ENCODE data around the gene DNAH11. TPM values are rescaled to one million over a fixed set of nuclear protein-coding genes. Genes with fewer than 3 reads are reported as not detected.

Gene DNAH11
- total RNA-seq, 1 experiment from 2014 or later: 0.91 TPM

DNA sequence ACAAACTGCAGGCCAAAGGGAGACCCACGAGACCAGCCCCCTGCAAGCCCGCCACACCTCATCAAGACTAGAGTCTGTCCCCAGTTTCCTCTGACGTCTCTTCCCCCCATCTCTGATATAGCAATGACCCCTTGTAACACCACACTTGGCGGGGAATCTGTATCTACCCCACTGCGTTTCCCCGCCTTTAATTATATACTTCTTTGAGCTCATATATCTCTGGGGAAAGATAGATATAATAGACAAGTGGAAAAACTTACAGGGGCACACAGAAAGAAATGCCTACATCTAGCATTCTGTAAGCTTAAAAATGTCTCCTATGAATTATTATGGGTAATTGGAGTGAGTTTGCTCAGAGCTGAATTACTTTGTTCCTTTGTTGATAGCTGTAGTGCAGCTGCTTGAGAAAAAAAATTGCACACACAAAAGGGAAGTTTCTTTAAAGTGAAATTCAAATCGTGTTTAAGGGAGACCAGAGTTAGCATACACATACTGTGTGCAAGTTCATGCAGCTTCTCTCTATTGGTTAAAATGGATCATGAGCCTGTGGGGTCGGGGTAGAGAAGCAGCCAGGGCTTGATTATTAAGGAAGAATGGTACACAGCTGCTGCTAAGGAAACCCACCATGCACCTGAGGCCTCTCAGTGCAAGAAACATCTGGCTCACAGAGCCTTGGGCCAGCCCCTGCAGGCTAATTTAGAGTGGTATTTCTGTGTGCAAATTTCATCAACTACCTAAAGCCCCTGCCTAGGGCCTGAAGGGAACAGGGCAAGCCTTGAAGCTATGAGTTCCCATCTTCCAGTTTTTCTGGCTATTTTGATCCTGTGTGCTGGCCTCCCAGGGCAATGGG is 370.3 kb downstream of the DNAH11 start:
- DNase-seq (ENCODE audit: unreplicated experiment): no peak
- BruUV-seq (replicated peaks): no TSS peak
- no peak overlapping the region for H3K27ac Mint-ChIP-seq (ENCODE audit: low read depth, unreplicated experiment)
- no peak overlapping the region for H3K4me3 Mint-ChIP-seq (ENCODE audit: unreplicated experiment)
- ChIA-PET POLR2A (interaction anchor here (1.5 kb wide), 1 partner anchor 32 kb away, joined by 5 read pairs; the partner anchor contains the start of gene CDCA7L), CTCF (interaction anchor here (0.6 to 1.5 kb wide), 3 partner anchors 12 to 916 kb away, joined by 3 to 5 read pairs (median 5); no protein-coding TSS in a partner anchor)
- H3K27me3 Mint-ChIP-seq (ENCODE audit: insufficient read depth, unreplicated experiment): no peaks in the 10 kb centered on the region
- H3K36me3 Mint-ChIP-seq (ENCODE audit: insufficient read depth, unreplicated experiment): peaks cover 38% of the 10 kb centered on the region
- TF ChIP-seq, protein P1, sequence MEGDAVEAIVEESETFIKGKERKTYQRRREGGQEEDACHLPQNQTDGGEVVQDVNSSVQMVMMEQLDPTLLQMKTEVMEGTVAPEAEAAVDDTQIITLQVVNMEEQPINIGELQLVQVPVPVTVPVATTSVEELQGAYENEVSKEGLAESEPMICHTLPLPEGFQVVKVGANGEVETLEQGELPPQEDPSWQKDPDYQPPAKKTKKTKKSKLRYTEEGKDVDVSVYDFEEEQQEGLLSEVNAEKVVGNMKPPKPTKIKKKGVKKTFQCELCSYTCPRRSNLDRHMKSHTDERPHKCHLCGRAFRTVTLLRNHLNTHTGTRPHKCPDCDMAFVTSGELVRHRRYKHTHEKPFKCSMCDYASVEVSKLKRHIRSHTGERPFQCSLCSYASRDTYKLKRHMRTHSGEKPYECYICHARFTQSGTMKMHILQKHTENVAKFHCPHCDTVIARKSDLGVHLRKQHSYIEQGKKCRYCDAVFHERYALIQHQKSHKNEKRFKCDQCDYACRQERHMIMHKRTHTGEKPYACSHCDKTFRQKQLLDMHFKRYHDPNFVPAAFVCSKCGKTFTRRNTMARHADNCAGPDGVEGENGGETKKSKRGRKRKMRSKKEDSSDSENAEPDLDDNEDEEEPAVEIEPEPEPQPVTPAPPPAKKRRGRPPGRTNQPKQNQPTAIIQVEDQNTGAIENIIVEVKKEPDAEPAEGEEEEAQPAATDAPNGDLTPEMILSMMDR (IDR thresholded peaks at IDR 0.05; ENCODE audit: unreplicated experiment): no peak
- intact Hi-C loops (cut with micrococcal nuclease): no loop called here
- H3K9me3 Mint-ChIP-seq (ENCODE audit: unreplicated experiment): no peaks in the 10 kb centered on the region
- H3K4me1 Mint-ChIP-seq (ENCODE audit: insufficient read depth, unreplicated experiment): peaks cover 5% of the 10 kb centered on the region

GRCh38 chr7:21914671-21915070 is 371.8 kb downstream of the DNAH11 start:
- BruUV-seq (replicated peaks): no TSS peak
- H3K4me1 Mint-ChIP-seq (ENCODE audit: insufficient read depth, unreplicated experiment): peaks cover 5% of the 10 kb centered on the region
- ChIA-PET CTCF (interaction anchor here (0.9 kb wide), 1 partner anchor 9 kb away, joined by 4 read pairs; no protein-coding TSS in a partner anchor), POLR2A (no interaction called here)
- intact Hi-C loops (cut with micrococcal nuclease): no loop called here
- TF ChIP-seq, protein P1 (IDR thresholded peaks at IDR 0.05; ENCODE audit: unreplicated experiment): no peak
- no peaks in the 10 kb centered on the region for H3K27me3 Mint-ChIP-seq (ENCODE audit: insufficient read depth, unreplicated experiment)
- H3K27ac Mint-ChIP-seq (ENCODE audit: low read depth, unreplicated experiment): no peak overlapping the region
- no peak overlapping the region for H3K4me3 Mint-ChIP-seq (ENCODE audit: unreplicated experiment)
- DNase-seq (ENCODE audit: unreplicated experiment): no peak
- peaks cover 23% of the 10 kb centered on the region for H3K36me3 Mint-ChIP-seq (ENCODE audit: insufficient read depth, unreplicated experiment)
- no peaks in the 10 kb centered on the region for H3K9me3 Mint-ChIP-seq (ENCODE audit: unreplicated experiment)

DNA sequence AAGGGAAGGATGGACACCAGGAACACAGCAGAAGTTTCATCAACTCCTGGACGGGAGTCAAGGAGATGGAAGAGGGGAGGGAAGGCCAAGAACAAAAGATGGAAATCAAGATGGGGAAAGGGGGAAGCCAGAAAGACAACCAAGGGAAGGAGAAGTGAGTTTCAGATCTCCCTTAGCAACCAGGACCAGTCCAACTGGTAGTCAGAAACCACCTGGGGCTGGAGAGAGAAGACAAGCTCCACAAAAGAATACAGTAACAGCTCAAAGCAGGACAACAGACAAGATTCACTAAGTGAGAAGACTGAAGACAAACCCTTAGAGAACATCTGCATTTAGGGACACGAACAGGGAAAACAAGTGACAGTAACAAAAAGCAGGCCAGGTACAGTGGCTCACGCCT is 372.3 kb downstream of the DNAH11 start:
- Mint-ChIP-seq H3K27ac (ENCODE audit: low read depth, unreplicated experiment) (no peak overlapping the region), H3K4me3 (ENCODE audit: unreplicated experiment) (no peak overlapping the region), H3K27me3 (ENCODE audit: insufficient read depth, unreplicated experiment) (no peaks in the 10 kb centered on the region), H3K9me3 (ENCODE audit: unreplicated experiment) (no peaks in the 10 kb centered on the region), H3K36me3 (ENCODE audit: insufficient read depth, unreplicated experiment) (peaks cover 23% of the 10 kb centered on the region), H3K4me1 (ENCODE audit: insufficient read depth, unreplicated experiment) (peaks cover 5% of the 10 kb centered on the region)
- TF ChIP-seq, protein P1 (IDR thresholded peaks at IDR 0.05; ENCODE audit: unreplicated experiment): no peak
- intact Hi-C loops (cut with micrococcal nuclease): no loop called here
- POLR2A ChIA-PET: interaction anchor here (0.7 kb wide), 1 partner anchor 34 kb away, joined by 4 read pairs; no protein-coding TSS in a partner anchor
- DNase-seq (ENCODE audit: unreplicated experiment): no peak
- CTCF ChIA-PET: interaction anchor here (0.9 kb wide), 1 partner anchor 9 kb away, joined by 4 read pairs; no protein-coding TSS in a partner anchor
- BruUV-seq (replicated peaks): no TSS peak

DNA sequence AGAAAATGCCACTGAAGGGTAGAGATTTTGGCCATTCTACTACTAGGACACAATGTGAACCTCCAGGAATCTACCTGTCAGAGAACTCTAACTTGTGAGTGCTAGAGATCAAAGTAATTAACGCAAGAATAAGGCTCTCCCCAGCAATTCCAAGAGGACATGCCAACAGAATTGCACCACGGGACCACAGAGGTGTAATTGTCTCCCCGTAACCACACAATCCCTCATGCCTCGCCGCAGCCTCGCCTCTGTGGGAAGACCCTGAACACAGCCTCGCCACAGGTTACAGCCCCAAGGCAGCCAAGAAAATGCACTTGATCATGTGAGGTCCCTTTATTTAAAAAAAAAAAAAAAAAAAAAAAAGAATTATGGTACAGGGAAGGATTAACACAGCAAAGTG is 373.3 kb downstream of the DNAH11 start:
- TF ChIP-seq, protein P1 (IDR thresholded peaks at IDR 0.05; ENCODE audit: unreplicated experiment): no peak
- Mint-ChIP-seq H3K9me3 (ENCODE audit: unreplicated experiment) (no peaks in the 10 kb centered on the region), H3K4me1 (ENCODE audit: insufficient read depth, unreplicated experiment) (peaks cover 5% of the 10 kb centered on the region), H3K4me3 (ENCODE audit: unreplicated experiment) (no peak overlapping the region), H3K27ac (ENCODE audit: low read depth, unreplicated experiment) (no peak overlapping the region), H3K36me3 (ENCODE audit: insufficient read depth, unreplicated experiment) (peaks cover 16% of the 10 kb centered on the region), H3K27me3 (ENCODE audit: insufficient read depth, unreplicated experiment) (no peaks in the 10 kb centered on the region)
- CTCF ChIA-PET: interaction anchor here (0.5 kb wide), 1 partner anchor 485 kb away, joined by 3 read pairs; no protein-coding TSS in a partner anchor
- intact Hi-C loops (cut with micrococcal nuclease): no loop called here
- no peak for DNase-seq (ENCODE audit: unreplicated experiment)
- POLR2A ChIA-PET: no interaction called here
- BruUV-seq (replicated peaks): no TSS peak

Data from MCF 10A (cell line).